ENCODE data around the gene HACD4.
"Not testable (repeated sequence)": the region's sequence is repeated elsewhere in the genome, so short reads cannot be mapped to it uniquely, and the experiment has no call there.

HACD4 gene

GRCh38 chr9:21015995-21016394 lies 15.4 kb downstream of the HACD4 start:
- DNase-seq: no peak

DNA sequence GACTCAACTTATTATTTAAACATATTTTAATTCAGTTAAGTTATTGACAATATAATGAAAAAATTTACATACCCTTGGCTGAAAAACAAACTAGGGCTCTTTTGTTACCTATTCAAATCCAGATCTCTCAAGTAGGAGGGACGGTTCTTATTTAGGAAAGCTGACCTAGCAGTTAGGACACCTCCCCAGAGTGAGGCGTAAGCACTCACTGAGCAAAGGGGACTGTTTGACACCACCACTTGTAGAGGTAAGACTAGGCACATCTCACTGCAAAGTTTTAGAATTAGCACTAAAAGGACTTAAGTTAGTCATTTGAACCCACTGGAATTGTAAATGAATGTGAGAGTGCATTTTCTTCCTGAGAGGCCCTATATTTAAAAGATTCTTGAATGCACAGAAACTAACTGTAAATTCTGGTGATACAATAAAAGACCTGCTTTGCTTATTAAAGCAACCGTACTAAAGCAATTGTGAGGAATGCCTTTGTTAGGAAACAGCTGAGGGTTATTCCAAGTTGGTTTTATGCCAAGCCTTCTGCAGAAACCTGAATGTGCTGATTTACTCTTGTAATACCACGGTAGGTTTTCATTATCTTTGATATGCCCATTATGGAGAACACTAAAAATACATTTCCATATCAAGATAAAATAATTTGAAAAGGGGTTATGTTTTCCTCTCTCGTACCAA lies 16.2 kb downstream of the HACD4 start:
- DNase-seq: no peak

GRCh38 chr9:21002040-21002439 lies 29.4 kb downstream of the HACD4 start:
- DNase-seq: no peak

DNA sequence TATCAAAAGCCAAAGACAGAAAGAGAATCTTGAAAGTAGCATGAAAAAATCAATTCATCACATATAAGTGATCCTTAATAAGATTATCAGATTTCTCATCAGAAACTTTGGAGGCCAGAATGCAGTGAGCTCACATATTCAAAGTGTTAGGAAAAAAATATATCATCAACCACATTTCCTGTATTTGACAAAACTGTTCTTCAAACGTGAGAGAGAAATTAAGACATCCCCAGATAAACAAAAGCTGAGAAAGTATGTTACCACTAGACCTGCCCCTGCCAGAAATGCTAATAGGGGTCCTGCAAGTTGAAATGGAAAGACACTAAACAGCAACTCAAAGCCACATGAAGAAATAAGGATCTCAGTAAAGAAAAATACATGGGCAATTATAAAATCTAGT lies 29.9 kb downstream of the HACD4 start:
- peak; percentile 6 for DNase-seq

- peak; percentile 5 for DNase-seq
Measured at GRCh38 chr9:20997503-20998076, 33.9 kb downstream of the HACD4 start.

DNA sequence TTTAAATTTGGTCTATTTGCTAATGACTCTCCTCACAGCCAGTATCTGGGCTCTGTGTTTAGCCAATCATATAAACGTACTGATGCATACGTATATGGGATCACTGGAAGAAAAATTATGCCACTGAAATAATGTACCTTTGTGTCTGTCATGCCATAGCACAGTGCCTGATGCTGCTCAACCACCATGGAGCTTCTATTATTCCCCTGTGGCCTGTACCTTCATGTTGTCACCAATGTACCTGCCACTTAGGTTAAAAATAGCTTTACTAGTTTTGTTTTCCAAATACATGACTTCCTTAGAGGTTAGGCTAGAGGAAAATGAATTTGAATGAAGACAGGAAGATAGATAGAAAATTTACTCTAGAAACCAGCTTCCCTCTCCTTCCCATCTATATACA lies 34.6 kb downstream of the HACD4 start:
- DNase-seq: no peak

GRCh38 chr9:20995616-20996015 lies 35.8 kb downstream of the HACD4 start:
- DNase-seq: no peak

- DNase-seq: no peak
Measured at GRCh38 chr9:20994486-20994885, 37.0 kb downstream of the HACD4 start.

GRCh38 chr9:20990867-20991266 lies 40.6 kb downstream of the HACD4 start:
- no peak for DNase-seq

DNA sequence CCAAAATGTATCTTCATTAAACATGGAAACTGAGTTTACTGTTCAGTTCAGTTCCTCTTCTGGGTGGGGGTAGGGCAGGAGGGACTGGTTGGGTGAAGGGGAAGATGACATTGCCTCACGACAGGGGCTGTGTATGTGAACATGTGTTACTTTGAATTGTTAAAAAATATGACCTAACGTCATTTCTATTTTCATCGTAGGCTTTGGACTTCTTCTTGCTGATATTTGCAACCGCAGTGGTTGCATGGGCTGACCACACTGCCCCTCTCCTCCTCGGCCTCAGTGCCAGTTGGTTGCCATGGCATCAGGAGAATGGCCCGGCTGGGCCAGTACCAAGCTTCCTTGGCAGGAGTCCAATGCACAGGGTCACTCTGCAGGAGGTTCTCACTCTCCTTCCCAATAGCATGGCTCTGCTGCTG lies 41.5 kb downstream of the HACD4 start:
- DNase-seq: no peak

DNA sequence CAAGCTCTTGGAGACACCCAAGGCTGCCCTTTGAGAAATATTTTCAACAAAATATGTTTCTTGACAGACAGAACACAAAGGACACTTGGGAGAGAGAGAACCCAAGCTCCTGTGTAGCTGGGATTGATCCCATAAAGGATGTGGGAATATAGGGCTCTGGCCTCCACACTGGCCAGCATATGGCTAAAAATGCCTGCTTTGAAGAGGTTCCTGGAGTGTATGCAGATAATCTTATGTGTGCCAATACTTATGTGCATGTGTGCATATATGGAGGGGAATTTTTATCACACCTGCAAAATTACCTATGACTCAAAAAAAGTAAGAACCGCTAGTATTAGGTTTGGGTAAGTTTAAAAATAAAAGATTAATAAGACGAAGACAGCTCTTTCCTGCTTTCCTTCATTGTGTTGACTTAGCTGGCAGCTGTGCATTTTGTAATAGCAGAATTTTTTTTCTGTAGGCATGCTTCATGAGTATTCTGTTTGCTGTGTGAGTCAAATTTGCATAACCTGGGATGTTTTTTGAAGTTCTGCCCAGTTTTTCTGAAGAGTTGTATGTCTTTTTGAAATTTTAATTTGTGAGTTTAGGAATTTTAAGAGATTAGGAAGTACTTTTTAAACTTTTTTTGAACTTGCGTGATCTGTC lies 42.6 kb downstream of the HACD4 start:
- no peak for DNase-seq

GRCh38 chr9:20988061-20988460 lies 43.4 kb downstream of the HACD4 start:
- DNase-seq: no peak

- DNase-seq: no peak
Measured at GRCh38 chr9:20987521-20987920, 43.9 kb downstream of the HACD4 start.

- DNase-seq: no peak
Measured at GRCh38 chr9:20985851-20986600, 45.4 kb downstream of the HACD4 start.

DNA sequence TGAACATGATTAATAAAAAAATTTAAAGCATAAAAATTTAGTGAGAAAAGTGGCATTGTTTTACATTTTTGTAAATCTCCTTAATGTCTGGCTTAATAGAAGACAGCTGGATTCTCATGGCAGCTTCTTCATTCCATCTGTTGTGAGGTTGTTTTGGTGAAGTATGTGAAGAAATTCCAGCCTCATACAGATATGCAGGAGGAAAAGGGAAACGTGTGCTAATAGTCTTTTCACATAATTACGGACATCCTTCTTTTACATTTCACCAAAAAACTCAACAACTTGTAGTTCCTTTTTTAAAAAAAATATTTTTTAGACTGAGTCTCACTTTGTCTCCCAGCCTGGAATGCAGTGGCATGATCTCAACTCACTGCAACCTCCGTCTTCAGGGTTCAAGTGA lies 46.9 kb downstream of the HACD4 start:
- DNase-seq: no peak

DNA sequence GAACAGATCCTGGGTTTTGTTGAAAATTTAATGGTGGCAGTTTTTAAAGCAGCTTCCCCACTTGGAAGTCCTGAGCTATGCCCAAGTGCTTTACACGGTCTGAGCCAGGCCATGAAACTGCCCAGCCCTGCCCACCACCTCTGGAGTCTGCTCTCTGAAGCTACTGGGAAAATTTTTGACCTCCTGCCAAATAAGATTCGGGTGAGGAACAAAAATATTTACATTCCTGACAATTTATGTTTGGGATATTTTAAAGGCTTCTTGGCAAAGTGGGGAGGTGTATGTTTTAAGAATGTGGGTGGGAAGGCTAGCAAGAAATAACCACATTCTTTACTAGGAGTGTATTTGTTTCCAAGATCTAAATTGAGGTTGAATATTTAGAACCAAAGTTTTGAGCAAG lies 50.0 kb downstream of the HACD4 start:
- no peak for DNase-seq

GRCh38 chr9:20980832-20981455 lies 50.5 kb downstream of the HACD4 start:
- DNase-seq: no peak

DNA sequence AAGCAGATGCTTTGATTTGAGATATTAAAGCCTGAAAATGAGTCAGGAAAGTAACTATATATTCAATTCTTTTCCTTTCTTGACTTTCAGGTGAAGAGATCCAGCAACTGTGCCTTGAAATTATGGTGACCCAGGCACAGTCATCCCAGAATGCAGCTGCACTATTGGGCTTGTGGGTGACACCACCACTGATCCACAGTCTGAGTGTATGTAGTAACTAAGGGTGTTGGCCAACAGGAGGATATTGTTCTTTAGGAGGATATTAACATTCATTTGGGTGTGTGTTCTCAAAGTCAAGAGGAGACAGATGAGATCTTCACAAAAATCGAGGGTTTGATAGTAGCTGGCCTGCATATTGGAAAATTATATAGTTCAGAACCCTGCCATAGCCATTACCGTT lies 53.2 kb downstream of the HACD4 start:
- no peak for DNase-seq

GRCh38 chr9:20974191-20974938 lies 57.1 kb downstream of the HACD4 start:
- not testable (repeated sequence) for DNase-seq

DNA sequence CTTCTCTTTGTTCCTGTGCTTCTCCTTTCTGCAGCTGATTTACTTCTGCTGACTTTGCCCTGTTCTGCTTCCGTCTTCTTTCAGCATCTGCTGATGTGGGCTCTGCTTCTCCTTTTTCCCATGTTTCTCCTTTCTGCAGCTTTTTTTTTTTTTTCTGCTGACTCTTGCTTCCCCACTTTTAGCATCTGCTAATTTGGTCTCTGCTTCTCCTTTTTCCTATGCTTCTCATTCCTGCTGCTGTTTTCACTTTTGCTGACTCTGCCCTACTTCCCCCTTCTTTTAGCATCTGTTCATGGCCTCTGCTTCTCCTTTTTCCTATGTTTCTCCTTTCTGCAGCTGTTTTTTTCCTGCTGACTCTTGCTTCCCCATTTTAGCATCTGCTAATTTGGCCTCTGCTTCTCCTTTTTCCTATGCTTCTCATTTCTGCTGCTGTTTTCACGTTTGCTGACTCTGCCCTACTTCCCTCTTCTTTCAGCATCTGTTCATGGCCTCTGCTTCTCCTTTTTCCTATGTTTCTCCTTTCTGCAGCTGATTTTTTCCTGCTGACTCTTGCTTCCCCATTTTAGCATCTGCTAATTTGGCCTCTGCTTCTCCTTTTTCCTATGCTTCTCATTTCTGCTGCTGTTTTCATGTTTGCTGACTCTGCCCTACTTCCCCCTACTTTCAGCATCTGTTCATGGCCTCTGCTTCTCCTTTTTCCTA lies 58.0 kb downstream of the HACD4 start:
- not testable (repeated sequence) for DNase-seq

DNA sequence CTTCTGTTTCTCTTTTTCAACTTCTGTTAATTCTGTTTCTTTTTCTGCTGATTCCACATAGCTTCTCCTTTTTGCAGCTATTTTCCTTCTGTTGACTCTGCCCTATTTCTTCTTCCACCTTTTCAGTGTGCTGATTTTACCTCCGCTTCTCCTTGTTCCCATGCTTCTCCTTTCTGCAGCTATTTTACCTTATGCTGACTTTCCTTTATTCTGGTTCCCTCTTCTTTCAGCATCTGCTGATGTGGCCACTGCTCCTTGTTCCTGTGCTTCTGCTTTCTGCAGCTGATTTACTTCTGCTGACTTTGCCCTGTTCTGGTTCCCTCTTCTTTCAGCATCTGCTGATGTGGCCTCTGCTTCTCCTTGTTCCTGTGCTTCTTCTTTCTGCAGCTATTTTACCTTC lies 58.8 kb downstream of the HACD4 start:
- no peak for DNase-seq
